PC-9 (cell line): ENCODE data around the gene CKAP2.

ENCODE experiments used
- EZH2 ChIP-seq: fragments of 200-600 bp; sonication (generic); IDR thresholded peaks from 2 replicates; pipeline ENCODE4 v1.8.0; 2017; ENCODE audit warnings: antibody characterized with exemption, low read depth
- TF ChIP-seq, protein P1 (sequence below): fragments of 200-600 bp; sonication (generic); conservative IDR thresholded peaks from 2 replicates; pipeline ENCODE4 v1.6.1; 2017; ENCODE audit warnings: mixed run types, antibody characterized with exemption, mild to moderate bottlenecking, moderate library complexity

- no peak for TF ChIP-seq EZH2
- TF ChIP-seq, protein P1, sequence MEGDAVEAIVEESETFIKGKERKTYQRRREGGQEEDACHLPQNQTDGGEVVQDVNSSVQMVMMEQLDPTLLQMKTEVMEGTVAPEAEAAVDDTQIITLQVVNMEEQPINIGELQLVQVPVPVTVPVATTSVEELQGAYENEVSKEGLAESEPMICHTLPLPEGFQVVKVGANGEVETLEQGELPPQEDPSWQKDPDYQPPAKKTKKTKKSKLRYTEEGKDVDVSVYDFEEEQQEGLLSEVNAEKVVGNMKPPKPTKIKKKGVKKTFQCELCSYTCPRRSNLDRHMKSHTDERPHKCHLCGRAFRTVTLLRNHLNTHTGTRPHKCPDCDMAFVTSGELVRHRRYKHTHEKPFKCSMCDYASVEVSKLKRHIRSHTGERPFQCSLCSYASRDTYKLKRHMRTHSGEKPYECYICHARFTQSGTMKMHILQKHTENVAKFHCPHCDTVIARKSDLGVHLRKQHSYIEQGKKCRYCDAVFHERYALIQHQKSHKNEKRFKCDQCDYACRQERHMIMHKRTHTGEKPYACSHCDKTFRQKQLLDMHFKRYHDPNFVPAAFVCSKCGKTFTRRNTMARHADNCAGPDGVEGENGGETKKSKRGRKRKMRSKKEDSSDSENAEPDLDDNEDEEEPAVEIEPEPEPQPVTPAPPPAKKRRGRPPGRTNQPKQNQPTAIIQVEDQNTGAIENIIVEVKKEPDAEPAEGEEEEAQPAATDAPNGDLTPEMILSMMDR: no peak
Observed at GRCh38 chr13:52454820-52455676, at the start of gene CKAP2.
